CD14-positive monocyte (primary cell): ENCODE data around the gene INF2. TPM values are rescaled to one million over a fixed set of nuclear protein-coding genes. Genes with fewer than 3 reads are reported as not detected.

ENCODE experiments used
- DNase-seq, 3 donors: peaks; one replicate each; pipeline ENCODE4 v3.0.0-alpha.2; 2011 to 2022
- H2AFZ ChIP-seq: 2 replicates; pipeline ENCODE4 v1.6.0; 2012; ENCODE audit warnings: mild to moderate bottlenecking, low read depth, low read length, inconsistent platforms; ENCODE audit not compliant: insufficient read depth, poor library complexity, severe bottlenecking
- H3K27ac ChIP-seq, 2 donors: 1 replicate in 1 of 2; 2 replicates in 1 of 2; pipeline ENCODE4 v1.5.1; 2012 to 2013; ENCODE audit warnings: low read length in 2 of 2, control low read depth in 1 of 2, inconsistent platforms in 1 of 2, low read depth in 1 of 2, mild to moderate bottlenecking in 1 of 2
- H3K27me3 ChIP-seq, 2 donors: one replicate each; pipeline versions ENCODE4 v1.6.0 to v1.6.1; 2011 to 2013; ENCODE audit warnings: low read length in 2 of 2; ENCODE audit not compliant: control insufficient read depth in 2 of 2, insufficient read depth in 2 of 2
- H3K36me3 ChIP-seq, 2 donors: replicated peaks in 1 of 2; 1 replicate in 1 of 2; 2 replicates in 1 of 2; pipeline versions ENCODE4 v1.5.1 to v1.6.1; 2012 to 2013; ENCODE audit warnings: low read length in 2 of 2, control low read depth in 1 of 2, inconsistent platforms in 1 of 2, mild to moderate bottlenecking in 1 of 2; ENCODE audit not compliant: insufficient read depth in 2 of 2, control insufficient read depth in 1 of 2
- H3K4me1 ChIP-seq, 2 donors: 1 replicate in 1 of 2; 2 replicates in 1 of 2; pipeline versions ENCODE4 v1.5.1 to v1.6.1; 2012 to 2013; ENCODE audit warnings: low read length in 2 of 2, control low read depth in 1 of 2, inconsistent platforms in 1 of 2, mild to moderate bottlenecking in 1 of 2, moderate library complexity in 1 of 2; ENCODE audit not compliant: insufficient read depth in 2 of 2, control insufficient read depth in 1 of 2
- H3K4me2 ChIP-seq: replicated peaks from 2 replicates; pipeline ENCODE3; 2012; ENCODE audit warnings: low read length, moderate library complexity, mild to moderate bottlenecking; ENCODE audit not compliant: poor library complexity, severe bottlenecking; ENCODE audit errors: extremely low read depth
- H3K4me3 ChIP-seq, 3 experiments: fragments of 200-600 bp in 1 of 3; sonication (generic) in 1 of 3; replicated peaks in 1 of 3; 1 replicate in 2 of 3; 2 replicates in 1 of 3; pipeline ENCODE4 v1.5.1; 2011 to 2013; ENCODE audit warnings: low read length in 3 of 3, mild to moderate bottlenecking in 3 of 3, control low read depth in 2 of 3, low read depth in 2 of 3, inconsistent platforms in 1 of 3, moderate library complexity in 1 of 3
- H3K79me2 ChIP-seq: 2 replicates; pipeline ENCODE4 v1.6.0; 2012; ENCODE audit warnings: mild to moderate bottlenecking, control low read depth, inconsistent platforms, low read length, moderate library complexity; ENCODE audit not compliant: insufficient read depth
- H3K9ac ChIP-seq: 2 replicates; pipeline ENCODE4 v1.6.0; 2017; ENCODE audit warnings: low read length, mild to moderate bottlenecking; ENCODE audit not compliant: insufficient read depth, poor library complexity, severe bottlenecking
- H3K9me3 ChIP-seq, 2 donors: replicated peaks in 1 of 2; 1 replicate in 1 of 2; 2 replicates in 1 of 2; pipeline versions ENCODE4 v1.5.1 to v1.6.1; 2012 to 2013; ENCODE audit warnings: low read length in 2 of 2, control low read depth in 1 of 2; ENCODE audit not compliant: control insufficient read depth in 1 of 2, insufficient read depth in 1 of 2
- H4K20me1 ChIP-seq: 2 replicates; pipeline ENCODE4 v1.6.0; 2012; ENCODE audit warnings: mild to moderate bottlenecking, low read length, control low read depth, moderate library complexity; ENCODE audit not compliant: insufficient read depth
- H3K27ac Mint-ChIP-seq, 7 donors: one replicate each; pipeline ENCODE4 v1.8.0; 2020; ENCODE audit warnings: mild to moderate bottlenecking in 7 of 7, mixed read lengths in 7 of 7, moderate library complexity in 6 of 7, inconsistent platforms in 2 of 7
- H3K27me3 Mint-ChIP-seq, 3 donors: one replicate each; pipeline ENCODE4 v1.8.0; 2021 to 2022; ENCODE audit warnings: low read depth in 3 of 3, mild to moderate bottlenecking in 3 of 3, mixed read lengths in 3 of 3, moderate library complexity in 3 of 3, inconsistent platforms in 1 of 3
- H3K36me3 Mint-ChIP-seq, 2 donors: one replicate each; pipeline ENCODE4 v1.8.0; 2020; ENCODE audit warnings: mixed read lengths in 2 of 2, inconsistent platforms in 1 of 2, mild to moderate bottlenecking in 1 of 2
- H3K4me1 Mint-ChIP-seq: one replicate; pipeline ENCODE4 v1.8.0; 2020; ENCODE audit warnings: mild to moderate bottlenecking, mixed read lengths
- H3K4me3 Mint-ChIP-seq, 2 donors: one replicate each; pipeline ENCODE4 v1.8.0; 2020; ENCODE audit warnings: mild to moderate bottlenecking in 2 of 2, mixed read lengths in 2 of 2, moderate library complexity in 1 of 2
- H3K9me3 Mint-ChIP-seq, 7 donors: one replicate each; pipeline ENCODE4 v1.8.0; 2020 to 2022; ENCODE audit warnings: mixed read lengths in 7 of 7, mild to moderate bottlenecking in 6 of 7, moderate library complexity in 6 of 7, inconsistent platforms in 2 of 7
- WGBS: methylation state at CpG from one replicate; pipeline ENCODE4 v1.1.5; 2013; ENCODE audit warnings: missing lambda C conversion rate; ENCODE audit not compliant: insufficient coverage; 5-methylcytosine and 5-hydroxymethylcytosine counted together
- intact Hi-C, 2 donors: fragments of 100-400 bp; cut with micrococcal nuclease; formaldehyde crosslinking; loops; one replicate each; pipeline versions ENCODE4 v1.15.0 to v1.15.1; 2023
- polyA plus RNA-seq, 3 donors: library from polyadenylated mRNA; depleted of rRNA in 1 of 3; unstranded in 2 of 3; stranded (reverse) in 1 of 3; fragments of 300-500 nt in 2 of 3; fragments of >200 nt in 1 of 3; fragmentation: Illumina TruSeq in 2 of 3; gene quantifications; 1 replicate in 2 of 3; 2 replicates in 1 of 3; pipeline ENCODE4 v1.2.3, GENCODE V29; 2012 to 2021
- TF ChIP-seq, protein P1 (sequence below): fragments of 200-600 bp; IDR thresholded peaks from one replicate; pipeline ENCODE4 v1.8.0; 2022; ENCODE audit warnings: antibody characterized with exemption, mild to moderate bottlenecking

The INF2 gene
- polyA plus RNA-seq, 3 donors: 2.9 to 23.3 (median 3.8) TPM

DNA sequence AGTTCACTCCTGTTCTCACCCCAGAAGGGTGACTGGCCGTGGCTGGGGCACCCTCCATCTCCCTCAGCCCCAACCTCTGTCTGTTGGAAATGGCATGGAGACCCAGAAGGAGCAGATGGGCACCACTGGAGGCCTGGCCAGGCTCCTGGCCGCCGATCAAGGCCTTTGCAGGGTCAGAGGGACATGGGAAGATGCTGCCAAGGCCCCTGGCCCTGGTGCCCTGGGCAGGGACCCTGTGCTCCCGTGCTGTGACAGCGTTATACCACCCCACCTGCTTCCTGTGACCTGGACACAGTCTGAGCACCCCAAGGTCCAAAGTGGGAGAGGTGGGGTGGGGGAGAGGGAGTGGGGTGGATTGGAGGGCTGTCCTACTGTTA is 3.5 kb downstream of the INF2 start:
- H3K4me1 Mint-ChIP-seq: peaks cover 45% of the 10 kb centered on the region
- TF ChIP-seq, protein P1, sequence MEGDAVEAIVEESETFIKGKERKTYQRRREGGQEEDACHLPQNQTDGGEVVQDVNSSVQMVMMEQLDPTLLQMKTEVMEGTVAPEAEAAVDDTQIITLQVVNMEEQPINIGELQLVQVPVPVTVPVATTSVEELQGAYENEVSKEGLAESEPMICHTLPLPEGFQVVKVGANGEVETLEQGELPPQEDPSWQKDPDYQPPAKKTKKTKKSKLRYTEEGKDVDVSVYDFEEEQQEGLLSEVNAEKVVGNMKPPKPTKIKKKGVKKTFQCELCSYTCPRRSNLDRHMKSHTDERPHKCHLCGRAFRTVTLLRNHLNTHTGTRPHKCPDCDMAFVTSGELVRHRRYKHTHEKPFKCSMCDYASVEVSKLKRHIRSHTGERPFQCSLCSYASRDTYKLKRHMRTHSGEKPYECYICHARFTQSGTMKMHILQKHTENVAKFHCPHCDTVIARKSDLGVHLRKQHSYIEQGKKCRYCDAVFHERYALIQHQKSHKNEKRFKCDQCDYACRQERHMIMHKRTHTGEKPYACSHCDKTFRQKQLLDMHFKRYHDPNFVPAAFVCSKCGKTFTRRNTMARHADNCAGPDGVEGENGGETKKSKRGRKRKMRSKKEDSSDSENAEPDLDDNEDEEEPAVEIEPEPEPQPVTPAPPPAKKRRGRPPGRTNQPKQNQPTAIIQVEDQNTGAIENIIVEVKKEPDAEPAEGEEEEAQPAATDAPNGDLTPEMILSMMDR: no peak
- Histone ChIP-seq H3K27ac (no peak overlapping the region), H3K36me3 (no peaks in the 10 kb centered on the region), H4K20me1 (peaks cover 61% of the 10 kb centered on the region), H3K4me3 (no peak overlapping the region), H3K27me3 (peaks cover 0 to 10% of the 10 kb centered on the region in 2 donors), H3K9ac (no peak overlapping the region), H3K79me2 (peaks cover 22% of the 10 kb centered on the region), H3K4me2 (no peak overlapping the region), H2AFZ (no peak overlapping the region), H3K9me3 (no peaks in the 10 kb centered on the region), H3K4me1 (peaks cover 34 to 59% of the 10 kb centered on the region in 2 donors)
- intact Hi-C loops: no loop called here
- DNase-seq: no peak
- WGBS: 90% methylated on average over 3 of the region's 5 CpGs
- H3K27ac Mint-ChIP-seq: peak overlapping the region in 1 of 7 donors; percentile 54
- peaks cover 5 to 8% (median 6%) of the 10 kb centered on the region in 3 donors for H3K27me3 Mint-ChIP-seq
- no peak overlapping the region for H3K4me3 Mint-ChIP-seq
- peaks cover 6 to 11% of the 10 kb centered on the region in 2 donors for H3K36me3 Mint-ChIP-seq
- H3K9me3 Mint-ChIP-seq: peaks cover 0 to 1% (median 0%) of the 10 kb centered on the region in 7 donors

DNA sequence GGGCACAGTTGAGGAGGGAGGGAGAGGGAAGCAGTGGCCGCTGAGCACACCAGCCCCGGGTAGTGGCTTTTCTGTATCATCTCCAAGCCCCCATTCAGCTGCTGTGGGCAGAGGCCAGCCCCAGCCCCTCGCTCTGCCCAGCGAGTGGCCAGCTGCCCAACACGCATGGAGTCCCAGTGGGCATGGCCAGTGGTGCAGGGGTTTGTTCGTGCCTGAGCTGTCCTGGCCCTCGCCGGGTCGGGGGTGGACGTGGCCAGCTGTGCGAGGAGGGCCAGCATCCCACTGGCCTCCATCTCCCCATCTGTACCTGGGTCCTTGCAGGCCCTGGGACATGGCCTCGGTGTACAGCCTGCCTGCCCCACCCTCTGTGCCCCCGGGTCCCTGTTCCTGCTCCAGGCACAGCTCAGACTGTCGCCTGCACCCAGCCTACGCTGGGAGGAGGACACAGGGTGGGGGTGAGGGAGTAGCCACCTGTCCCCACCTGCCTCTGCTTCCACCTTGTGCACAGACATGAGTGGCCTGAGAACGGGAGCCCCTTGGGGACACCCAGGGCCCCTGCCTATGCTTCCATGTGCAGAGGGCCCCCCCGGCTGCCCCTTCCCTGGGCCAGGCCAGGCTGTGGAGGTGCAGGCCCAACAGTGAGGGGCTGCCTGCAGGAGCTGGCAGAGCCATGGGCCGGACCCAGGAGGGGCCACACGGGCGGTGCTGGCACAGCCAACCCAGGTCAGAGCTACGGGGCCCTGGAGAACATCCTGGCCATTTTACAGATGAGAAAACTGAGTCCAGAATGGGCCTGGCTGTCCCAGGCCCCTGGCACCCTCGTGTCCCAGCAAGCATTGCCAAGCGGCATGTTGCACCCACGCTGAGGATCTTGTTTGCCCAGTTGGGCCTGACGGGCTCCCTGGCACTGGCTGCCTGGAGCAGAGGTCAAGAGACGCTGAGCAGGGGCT is 4.3 kb downstream of the INF2 start:
- Mint-ChIP-seq H3K9me3 (peaks cover 0 to 2% (median 0%) of the 10 kb centered on the region in 7 donors), H3K27ac (peak overlapping the region in 3 of 7 donors; percentile 18 to 54 (median 41)), H3K36me3 (peaks cover 8 to 11% of the 10 kb centered on the region in 2 donors), H3K4me1 (peaks cover 38% of the 10 kb centered on the region), H3K4me3 (no peak overlapping the region), H3K27me3 (peaks cover 1 to 5% (median 2%) of the 10 kb centered on the region in 3 donors)
- Histone ChIP-seq H3K4me3 (no peak overlapping the region), H3K79me2 (peaks cover 22% of the 10 kb centered on the region), H3K27me3 (peaks cover 0 to 5% of the 10 kb centered on the region in 2 donors), H3K4me2 (no peak overlapping the region), H3K27ac (no peak overlapping the region), H3K9ac (no peak overlapping the region), H4K20me1 (peaks cover 65% of the 10 kb centered on the region), H2AFZ (no peak overlapping the region), H3K4me1 (peaks cover 26 to 51% of the 10 kb centered on the region in 2 donors), H3K36me3 (no peaks in the 10 kb centered on the region), H3K9me3 (no peaks in the 10 kb centered on the region)
- 93% methylated on average over 22 of the region's 26 CpGs for WGBS
- DNase-seq: no peak
- intact Hi-C loops: no loop called here
- TF ChIP-seq, protein P1: no peak
